Measurements from ENCODE around the gene DLEC1. TPM values are rescaled to one million over a fixed set of nuclear protein-coding genes. Genes with fewer than 3 reads are reported as not detected.
"Not testable (repeated sequence)": the region's sequence is repeated elsewhere in the genome, so short reads cannot be mapped to it uniquely, and the experiment has no call there.

Gene DLEC1
- total RNA-seq, 2 experiments from 2014 or later, result 3.8 to 4.2 TPM

GRCh38 chr3:38152609-38153008, 113.6 kb downstream of the DLEC1 start:
- H3K9me3 Mint-ChIP-seq, result peaks cover 4% of the 10 kb centered on the region
- no peaks in the 10 kb centered on the region for H3K27me3 Mint-ChIP-seq
- ChIA-PET POLR2A (interaction anchor here (1.3 to 12.7 kb wide), 3 partner anchors 12 to 113 kb away, joined by 3 to 116 read pairs (median 109); partner anchors contain the start of genes ACAA1, MYD88 and OXSR1), CTCF (interaction anchor here (0.9 to 5.4 kb wide), 4 partner anchors 9 to 156 kb away, joined by 3 to 55 read pairs (median 4); partner anchors contain the start of gene OXSR1)
- peak overlapping the region; percentile 59 for H3K27ac Mint-ChIP-seq
- H3K4me3 Mint-ChIP-seq, result no peak overlapping the region
- H3K36me3 Mint-ChIP-seq (ENCODE audit: low read depth), result peaks cover 7% of the 10 kb centered on the region
- no peak for DNase-seq
- H3K4me1 Mint-ChIP-seq, result peaks cover 57% of the 10 kb centered on the region

- POLR2A ChIA-PET, result interaction anchor here (8.2 to 12.7 kb wide), 2 partner anchors 11 to 13 kb away, joined by 109 to 116 read pairs; partner anchors contain the start of genes ACAA1, MYD88 and OXSR1
- no peak overlapping the region for H3K4me3 Mint-ChIP-seq
Observed at GRCh38 chr3:38153221-38153620, 114.2 kb downstream of the DLEC1 start.

GRCh38 chr3:38154033-38154494, 115.1 kb downstream of the DLEC1 start:
- ChIA-PET POLR2A (interaction anchor here (0.8 to 12.7 kb wide), 3 partner anchors 10 to 52 kb away, joined by 3 to 116 read pairs (median 109); partner anchors contain the start of genes ACAA1, MYD88 and OXSR1), CTCF (interaction anchor here (1.0 to 5.4 kb wide), 3 partner anchors 11 to 17 kb away, joined by 4 to 55 read pairs (median 5); partner anchors contain the start of genes ACAA1 and OXSR1)
- Mint-ChIP-seq H3K36me3 (ENCODE audit: low read depth) (peaks cover 4% of the 10 kb centered on the region), H3K4me1 (peaks cover 54% of the 10 kb centered on the region), H3K9me3 (no peaks in the 10 kb centered on the region), H3K27ac (no peak overlapping the region), H3K27me3 (no peaks in the 10 kb centered on the region), H3K4me3 (no peak overlapping the region)
- DNase-seq, result no peak

More at GRCh38 chr3:38153221-38153620, 114.2 kb downstream of the DLEC1 start:
- no peak for DNase-seq
- no peaks in the 10 kb centered on the region for H3K9me3 Mint-ChIP-seq
- H3K36me3 Mint-ChIP-seq (ENCODE audit: low read depth), result peaks cover 4% of the 10 kb centered on the region
- peaks cover 54% of the 10 kb centered on the region for H3K4me1 Mint-ChIP-seq
- no peaks in the 10 kb centered on the region for H3K27me3 Mint-ChIP-seq
- CTCF ChIA-PET, result interaction anchor here (0.9 to 5.4 kb wide), 4 partner anchors 10 to 156 kb away, joined by 3 to 55 read pairs (median 4); partner anchors contain the start of genes ACAA1 and OXSR1
- peak overlapping the region; percentile 59 for H3K27ac Mint-ChIP-seq

GRCh38 chr3:38154625-38155255, 115.7 kb downstream of the DLEC1 start:
- Mint-ChIP-seq H3K4me3 (no peak overlapping the region), H3K36me3 (ENCODE audit: low read depth) (no peaks in the 10 kb centered on the region), H3K27me3 (no peaks in the 10 kb centered on the region), H3K27ac (no peak overlapping the region), H3K4me1 (peaks cover 48% of the 10 kb centered on the region), H3K9me3 (no peaks in the 10 kb centered on the region)
- DNase-seq, result no peak
- ChIA-PET CTCF (interaction anchor here (5.4 kb wide), 1 partner anchor 10 kb away, joined by 55 read pairs; the partner anchor contains the start of gene OXSR1), POLR2A (interaction anchor here (0.8 to 12.7 kb wide), 3 partner anchors 10 to 51 kb away, joined by 3 to 116 read pairs (median 109); partner anchors contain the start of genes ACAA1, MYD88 and OXSR1)

GRCh38 chr3:38155825-38156224, 116.8 kb downstream of the DLEC1 start:
- Mint-ChIP-seq H3K36me3 (ENCODE audit: low read depth) (no peaks in the 10 kb centered on the region), H3K4me1 (peaks cover 44% of the 10 kb centered on the region), H3K9me3 (no peaks in the 10 kb centered on the region), H3K27me3 (no peaks in the 10 kb centered on the region), H3K4me3 (no peak overlapping the region), H3K27ac (no peak overlapping the region)
- DNase-seq, result no peak
- ChIA-PET CTCF (interaction anchor here (5.4 kb wide), 1 partner anchor 9 kb away, joined by 55 read pairs; the partner anchor contains the start of gene OXSR1), POLR2A (interaction anchor here (8.2 to 12.7 kb wide), 2 partner anchors 9 to 16 kb away, joined by 109 to 116 read pairs; partner anchors contain the start of genes ACAA1, MYD88 and OXSR1)

- no peaks in the 10 kb centered on the region for H3K36me3 Mint-ChIP-seq (ENCODE audit: low read depth)
- H3K4me1 Mint-ChIP-seq, result peaks cover 31% of the 10 kb centered on the region
- ChIA-PET POLR2A (interaction anchor here (8.2 to 12.7 kb wide), 2 partner anchors 7 to 17 kb away, joined by 109 to 116 read pairs; partner anchors contain the start of genes ACAA1, MYD88 and OXSR1), CTCF (no interaction called here)
- DNase-seq, result no peak
- no peaks in the 10 kb centered on the region for H3K27me3 Mint-ChIP-seq
- no peak overlapping the region for H3K4me3 Mint-ChIP-seq
- H3K9me3 Mint-ChIP-seq, result no peaks in the 10 kb centered on the region
- H3K27ac Mint-ChIP-seq, result no peak overlapping the region
Observed at GRCh38 chr3:38157117-38157516, 118.1 kb downstream of the DLEC1 start.

GRCh38 chr3:38157595-38157994, 118.6 kb downstream of the DLEC1 start:
- POLR2A ChIA-PET, result interaction anchor here (8.2 to 12.7 kb wide), 2 partner anchors 7 to 18 kb away, joined by 109 to 116 read pairs; partner anchors contain the start of genes ACAA1, MYD88 and OXSR1
- Mint-ChIP-seq H3K4me3 (no peak overlapping the region), H3K27me3 (no peaks in the 10 kb centered on the region), H3K36me3 (ENCODE audit: low read depth) (no peaks in the 10 kb centered on the region), H3K27ac (no peak overlapping the region), H3K4me1 (peaks cover 28% of the 10 kb centered on the region), H3K9me3 (no peaks in the 10 kb centered on the region)
- DNase-seq, result no peak
- CTCF ChIA-PET, result no interaction called here

GRCh38 chr3:38158472-38158871, 119.5 kb downstream of the DLEC1 start:
- POLR2A ChIA-PET, result interaction anchor here (8.2 to 12.7 kb wide), 2 partner anchors 6 to 18 kb away, joined by 109 to 116 read pairs; partner anchors contain the start of genes ACAA1, MYD88 and OXSR1
- no peak overlapping the region for H3K4me3 Mint-ChIP-seq
- H3K9me3 Mint-ChIP-seq, result no peaks in the 10 kb centered on the region
- no peak for DNase-seq
- peaks cover 25% of the 10 kb centered on the region for H3K4me1 Mint-ChIP-seq
- no peak overlapping the region for H3K27ac Mint-ChIP-seq
- H3K36me3 Mint-ChIP-seq (ENCODE audit: low read depth), result no peaks in the 10 kb centered on the region
- CTCF ChIA-PET, result no interaction called here
- no peaks in the 10 kb centered on the region for H3K27me3 Mint-ChIP-seq

GRCh38 chr3:38160704-38161103, 121.7 kb downstream of the DLEC1 start:
- H3K9me3 Mint-ChIP-seq; H3K27me3 Mint-ChIP-seq; POLR2A ChIA-PET; CTCF ChIA-PET; H3K27ac Mint-ChIP-seq; DNase-seq; H3K4me3 Mint-ChIP-seq; H3K36me3 Mint-ChIP-seq (ENCODE audit: low read depth): not testable (repeated sequence)
- H3K4me1 Mint-ChIP-seq, result peaks cover 17% of the 10 kb centered on the region

GRCh38 chr3:38163117-38163840, 124.3 kb downstream of the DLEC1 start:
- ChIA-PET POLR2A (interaction anchor here (1.0 to 6.1 kb wide), 7 partner anchors 9 to 292 kb away, joined by 3 to 286 read pairs (median 26); partner anchors contain the start of genes ACAA1, DLEC1 and MYD88), CTCF (interaction anchor here (0.8 to 5.4 kb wide), 8 partner anchors 9 to 1000 kb away, joined by 3 to 55 read pairs (median 12); partner anchors contain the start of genes ACAA1, MYD88 and XYLB)
- Mint-ChIP-seq H3K9me3 (no peaks in the 10 kb centered on the region), H3K27ac (peak overlapping the region; percentile 99), H3K4me1 (peaks cover 38% of the 10 kb centered on the region), H3K4me3 (peak overlapping the region; percentile 16), H3K36me3 (ENCODE audit: low read depth) (peaks cover 20% of the 10 kb centered on the region), H3K27me3 (no peaks in the 10 kb centered on the region)
- DNase-seq, result peak; percentile 40

- H3K27me3 Mint-ChIP-seq, result no peaks in the 10 kb centered on the region
- peaks cover 44% of the 10 kb centered on the region for H3K4me1 Mint-ChIP-seq
- CTCF ChIA-PET, result interaction anchor here (1.0 to 5.4 kb wide), 17 partner anchors 8 to 333 kb away, joined by 3 to 55 read pairs (median 6); partner anchors contain the start of genes ACAA1, EXOG, MYD88 and XYLB
- peaks cover 20% of the 10 kb centered on the region for H3K36me3 Mint-ChIP-seq (ENCODE audit: low read depth)
- H3K9me3 Mint-ChIP-seq, result no peaks in the 10 kb centered on the region
- POLR2A ChIA-PET, result interaction anchor here (1.0 to 6.1 kb wide), 26 partner anchors 10 to 355 kb away, joined by 3 to 286 read pairs (median 4); partner anchors contain the start of genes ACAA1, DLEC1, MYD88 and PLCD1
- peak overlapping the region; percentile 99 for H3K27ac Mint-ChIP-seq
- DNase-seq, result no peak
- H3K4me3 Mint-ChIP-seq, result peak overlapping the region; percentile 96
Observed at GRCh38 chr3:38163841-38164642, 125.0 kb downstream of the DLEC1 start.

Data from activated CD4-positive, alpha-beta memory T cell treated with anti-CD3 and anti-CD28 coated beads, Interleukin-2, amount 10 ng/mL, durations not matched to agents 7 days and 5 days (primary cell).